Measurements from ENCODE around the gene FAF1.

DNA sequence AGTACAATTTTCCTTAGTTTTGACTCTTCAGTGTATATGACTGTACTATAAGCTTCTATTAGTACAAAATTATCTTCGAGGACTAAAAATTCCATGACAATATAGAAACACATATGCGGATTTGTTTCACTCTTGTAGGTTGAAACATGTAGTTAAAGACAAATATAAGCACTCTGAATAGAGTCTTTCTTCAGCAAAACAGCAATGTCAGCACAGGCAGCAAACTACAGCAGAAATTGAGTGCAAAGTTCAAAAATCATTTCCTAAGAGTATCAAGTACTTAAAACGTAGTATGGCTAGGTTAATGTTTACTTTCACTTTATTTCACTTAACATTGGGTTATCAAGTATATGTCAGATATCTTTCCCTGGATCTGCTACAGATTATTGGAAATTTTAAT, 106.7 kb downstream of the FAF1 start:
- TF ChIP-seq, protein P1, sequence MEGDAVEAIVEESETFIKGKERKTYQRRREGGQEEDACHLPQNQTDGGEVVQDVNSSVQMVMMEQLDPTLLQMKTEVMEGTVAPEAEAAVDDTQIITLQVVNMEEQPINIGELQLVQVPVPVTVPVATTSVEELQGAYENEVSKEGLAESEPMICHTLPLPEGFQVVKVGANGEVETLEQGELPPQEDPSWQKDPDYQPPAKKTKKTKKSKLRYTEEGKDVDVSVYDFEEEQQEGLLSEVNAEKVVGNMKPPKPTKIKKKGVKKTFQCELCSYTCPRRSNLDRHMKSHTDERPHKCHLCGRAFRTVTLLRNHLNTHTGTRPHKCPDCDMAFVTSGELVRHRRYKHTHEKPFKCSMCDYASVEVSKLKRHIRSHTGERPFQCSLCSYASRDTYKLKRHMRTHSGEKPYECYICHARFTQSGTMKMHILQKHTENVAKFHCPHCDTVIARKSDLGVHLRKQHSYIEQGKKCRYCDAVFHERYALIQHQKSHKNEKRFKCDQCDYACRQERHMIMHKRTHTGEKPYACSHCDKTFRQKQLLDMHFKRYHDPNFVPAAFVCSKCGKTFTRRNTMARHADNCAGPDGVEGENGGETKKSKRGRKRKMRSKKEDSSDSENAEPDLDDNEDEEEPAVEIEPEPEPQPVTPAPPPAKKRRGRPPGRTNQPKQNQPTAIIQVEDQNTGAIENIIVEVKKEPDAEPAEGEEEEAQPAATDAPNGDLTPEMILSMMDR (IDR thresholded peaks at IDR 0.05) = no peak
- TF ChIP-seq POLR2A (IDR thresholded peaks at IDR 0.05) = no peak
